DOHH2 (cell line): ENCODE data around the gene KCNH6.

Experiments used
- H3F3A ChIP-seq: fragments of 200-600 bp; sonication (generic), shearing (Covaris generic); 2 replicates; pipeline ENCODE4 v1.6.0; 2016; ENCODE audit warnings: antibody characterized with exemption, mild to moderate bottlenecking; ENCODE audit not compliant: control insufficient read depth, insufficient read depth
- H3K27ac ChIP-seq: fragments of 200-600 bp; sonication (generic); 2 replicates; pipeline ENCODE4 v1.5.1; 2014; ENCODE audit warnings: low read depth, mild to moderate bottlenecking, low read length, moderate library complexity
- H3K27me3 ChIP-seq: fragments of 200-600 bp; sonication (generic); 2 replicates; pipeline ENCODE4 v1.6.1; 2014; ENCODE audit warnings: mild to moderate bottlenecking, low read length, mixed read lengths; ENCODE audit not compliant: control insufficient read depth
- H3K36me3 ChIP-seq: fragments of 200-600 bp; sonication (generic); 2 replicates; pipeline ENCODE4 v1.6.1; 2014; ENCODE audit warnings: mild to moderate bottlenecking, low read length, moderate library complexity, mixed read lengths; ENCODE audit not compliant: control insufficient read depth
- H3K4me1 ChIP-seq: fragments of 200-600 bp; sonication (generic); 2 replicates; pipeline ENCODE4 v1.6.1; 2014; ENCODE audit warnings: mild to moderate bottlenecking, low read length, mixed read lengths; ENCODE audit not compliant: control insufficient read depth
- H3K4me2 ChIP-seq: fragments of 200-600 bp; sonication (generic); 2 replicates; pipeline ENCODE4 v1.6.0; 2014; ENCODE audit warnings: mild to moderate bottlenecking, low read length, moderate library complexity
- H3K4me3 ChIP-seq: fragments of 200-600 bp; sonication (generic); 2 replicates; pipeline ENCODE4 v1.5.1; 2014; ENCODE audit warnings: mild to moderate bottlenecking, low read length, mixed read lengths
- H3K79me2 ChIP-seq: fragments of 200-600 bp; sonication (generic); 2 replicates; pipeline ENCODE4 v1.6.1; 2014; ENCODE audit warnings: mild to moderate bottlenecking, low read length, mixed read lengths; ENCODE audit not compliant: control insufficient read depth
- H3K9me2 ChIP-seq: fragments of 200-600 bp; sonication (generic); replicated peaks from 2 replicates; pipeline ENCODE4 v1.6.1; 2014; ENCODE audit warnings: mild to moderate bottlenecking, low read length, mixed read lengths; ENCODE audit not compliant: control insufficient read depth
- H3K9me3 ChIP-seq: fragments of 200-600 bp; sonication (generic); 2 replicates; pipeline ENCODE4 v1.6.1; 2014; ENCODE audit warnings: antibody characterized with exemption, low read length, mixed read lengths; ENCODE audit not compliant: control insufficient read depth, insufficient read depth
- H4K20me1 ChIP-seq: fragments of 200-600 bp; sonication (generic); 2 replicates; pipeline ENCODE4 v1.6.0; 2014; ENCODE audit warnings: low read depth, mild to moderate bottlenecking, antibody characterized with exemption, low read length, moderate library complexity; ENCODE audit not compliant: control insufficient read depth, insufficient read depth
- CTCF ChIP-seq: fragments of 200-600 bp; sonication (generic); IDR thresholded peaks from one replicate; pipeline ENCODE4 v1.5.1; 2014; ENCODE audit warnings: antibody characterized with exemption, mild to moderate bottlenecking, low read depth, low read length; ENCODE audit not compliant: poor library complexity, severe bottlenecking
- EZH2phosphoT487 ChIP-seq: fragments of 200-600 bp; sonication (generic); IDR thresholded peaks from 2 replicates; pipeline ENCODE4 v1.6.1; 2017; ENCODE audit warnings: borderline replicate concordance, mild to moderate bottlenecking, antibody characterized with exemption, low read length, moderate library complexity, mixed read lengths

The KCNH6 gene

GRCh38 chr17:63491977-63492618 lies 31.1 kb upstream of the KCNH6 start:
- Histone ChIP-seq H3K9me3 (no peaks in the 10 kb centered on the region), H3K9me2 (no peaks in the 10 kb centered on the region), H3K36me3 (no peaks in the 10 kb centered on the region), H3K4me2 (no peak overlapping the region), H3F3A (no peaks in the 10 kb centered on the region), H3K27me3 (no peaks in the 10 kb centered on the region), H3K79me2 (no peaks in the 10 kb centered on the region), H3K27ac (no peak overlapping the region), H3K4me3 (no peak overlapping the region), H4K20me1 (no peaks in the 10 kb centered on the region), H3K4me1 (no peaks in the 10 kb centered on the region)
- TF ChIP-seq EZH2phosphoT487 (no peak), CTCF (no peak)

- no peak for TF ChIP-seq EZH2phosphoT487
- no peak for TF ChIP-seq CTCF
- Histone ChIP-seq H3K27me3 (no peaks in the 10 kb centered on the region), H3K36me3 (no peaks in the 10 kb centered on the region), H3K27ac (no peak overlapping the region), H3K4me2 (no peak overlapping the region), H3K79me2 (no peaks in the 10 kb centered on the region), H3K4me3 (no peak overlapping the region), H3K4me1 (no peaks in the 10 kb centered on the region), H3F3A (no peaks in the 10 kb centered on the region), H3K9me3 (no peaks in the 10 kb centered on the region), H4K20me1 (no peaks in the 10 kb centered on the region), H3K9me2 (no peaks in the 10 kb centered on the region)
Observed at GRCh38 chr17:63492940-63493339, 30.2 kb upstream of the KCNH6 start.

GRCh38 chr17:63493411-63493810 lies 29.7 kb upstream of the KCNH6 start:
- H3K4me2 ChIP-seq: no peak overlapping the region
- H3K79me2 ChIP-seq: no peaks in the 10 kb centered on the region
- no peak overlapping the region for H3K27ac ChIP-seq
- no peaks in the 10 kb centered on the region for H4K20me1 ChIP-seq
- H3K27me3 ChIP-seq: no peaks in the 10 kb centered on the region
- no peaks in the 10 kb centered on the region for H3F3A ChIP-seq
- no peaks in the 10 kb centered on the region for H3K4me1 ChIP-seq
- TF ChIP-seq CTCF (no peak), EZH2phosphoT487 (no peak)
- H3K9me3 ChIP-seq: no peaks in the 10 kb centered on the region
- H3K36me3 ChIP-seq: no peaks in the 10 kb centered on the region
- no peaks in the 10 kb centered on the region for H3K9me2 ChIP-seq
- no peak overlapping the region for H3K4me3 ChIP-seq
